SH-SY5Y (cell line): ENCODE data around the gene MACROD2.

Experiments used
- GATA2 ChIP-seq: IDR thresholded peaks from 2 replicates; pipeline ENCODE4 v1.6.1; 2011; ENCODE audit warnings: mild to moderate bottlenecking, low read depth, low read length
- GATA3 ChIP-seq: IDR thresholded peaks from 2 replicates; pipeline ENCODE4 v1.6.1; 2011; ENCODE audit warnings: low read depth, mild to moderate bottlenecking, low read length, moderate library complexity

DNA sequence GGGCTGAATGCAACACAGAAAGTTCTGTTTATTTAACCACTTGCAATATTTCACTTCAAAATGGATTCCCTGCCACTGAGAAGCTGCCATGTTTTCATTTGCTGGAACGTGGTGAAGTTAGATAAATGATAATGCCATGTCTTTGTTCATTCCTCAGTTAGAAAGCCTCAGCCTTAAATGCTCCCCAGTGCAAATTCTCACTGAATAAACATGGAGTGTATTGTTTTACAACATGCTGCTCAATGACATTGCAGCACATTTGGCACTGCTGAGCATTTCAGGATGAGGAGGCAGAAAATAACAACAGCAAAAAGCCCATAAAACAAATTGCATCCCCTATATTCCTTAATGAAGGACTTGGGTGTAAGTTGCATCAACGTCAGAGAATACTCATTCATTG is 1255.9 kb downstream of the MACROD2 start:
- no peak for TF ChIP-seq GATA3
- TF ChIP-seq GATA2 = no peak
